ENCODE results near the gene THSD7B. TPM values are rescaled to one million over a fixed set of nuclear protein-coding genes. Genes with fewer than 3 reads are reported as not detected.

The THSD7B gene
- total and polyA plus RNA-seq, 9 of the 15 experiments (the other 6 are each of a cell fraction or from before 2014, with no cell fraction given): not detected

- H3K27ac ChIP-seq (ENCODE audit: extremely low read depth, low read depth, low read length): no peak overlapping the region
- no peaks in the 10 kb centered on the region for H3K27me3 ChIP-seq (ENCODE audit: control insufficient read depth in 2 of 2, insufficient read depth in 2 of 2, low read length in 2 of 2)
- ATAC-seq: no peak
- CTCF ChIA-PET (ENCODE audit: low intra/inter-chr PET ratio): no interaction called here
- 0% methylated on average over 2 of the region's 2 CpGs for WGBS (ENCODE audit: insufficient coverage, low coverage, missing lambda C conversion rate)
- no peaks in the 10 kb centered on the region for H3K9me1 ChIP-seq (ENCODE audit: control insufficient read depth, insufficient read depth, low read length)
- POLR2A ChIA-PET: no interaction called here
- H4K20me1 ChIP-seq (replicated peaks; ENCODE audit: control insufficient read depth, insufficient read depth, low read length): no peaks in the 10 kb centered on the region
- no peak for TF ChIP-seq ETV6 (IDR thresholded peaks at IDR 0.05; ENCODE audit: borderline replicate concordance in 1 of 2, low read depth in 2 of 2, low read length in 1 of 2)
- TF ChIP-seq ETV6 (CRISPR knock-in tag; IDR thresholded peaks at IDR 0.05; ENCODE audit: borderline replicate concordance): no peak
- TF ChIP-seq, protein P1, sequence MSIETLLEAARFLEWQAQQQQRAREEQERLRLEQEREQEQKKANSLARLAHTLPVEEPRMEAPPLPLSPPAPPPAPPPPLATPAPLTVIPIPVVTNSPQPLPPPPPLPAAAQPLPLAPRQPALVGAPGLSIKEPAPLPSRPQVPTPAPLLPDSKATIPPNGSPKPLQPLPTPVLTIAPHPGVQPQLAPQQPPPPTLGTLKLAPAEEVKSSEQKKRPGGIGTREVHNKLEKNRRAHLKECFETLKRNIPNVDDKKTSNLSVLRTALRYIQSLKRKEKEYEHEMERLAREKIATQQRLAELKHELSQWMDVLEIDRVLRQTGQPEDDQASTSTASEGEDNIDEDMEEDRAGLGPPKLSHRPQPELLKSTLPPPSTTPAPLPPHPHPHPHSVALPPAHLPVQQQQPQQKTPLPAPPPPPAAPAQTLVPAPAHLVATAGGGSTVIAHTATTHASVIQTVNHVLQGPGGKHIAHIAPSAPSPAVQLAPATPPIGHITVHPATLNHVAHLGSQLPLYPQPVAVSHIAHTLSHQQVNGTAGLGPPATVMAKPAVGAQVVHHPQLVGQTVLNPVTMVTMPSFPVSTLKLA (conservative IDR thresholded peaks at IDR 0.05): no peak
- TF ChIP-seq, protein P2, sequence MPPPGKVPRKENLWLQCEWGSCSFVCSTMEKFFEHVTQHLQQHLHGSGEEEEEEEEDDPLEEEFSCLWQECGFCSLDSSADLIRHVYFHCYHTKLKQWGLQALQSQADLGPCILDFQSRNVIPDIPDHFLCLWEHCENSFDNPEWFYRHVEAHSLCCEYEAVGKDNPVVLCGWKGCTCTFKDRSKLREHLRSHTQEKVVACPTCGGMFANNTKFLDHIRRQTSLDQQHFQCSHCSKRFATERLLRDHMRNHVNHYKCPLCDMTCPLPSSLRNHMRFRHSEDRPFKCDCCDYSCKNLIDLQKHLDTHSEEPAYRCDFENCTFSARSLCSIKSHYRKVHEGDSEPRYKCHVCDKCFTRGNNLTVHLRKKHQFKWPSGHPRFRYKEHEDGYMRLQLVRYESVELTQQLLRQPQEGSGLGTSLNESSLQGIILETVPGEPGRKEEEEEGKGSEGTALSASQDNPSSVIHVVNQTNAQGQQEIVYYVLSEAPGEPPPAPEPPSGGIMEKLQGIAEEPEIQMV (tag; conservative IDR thresholded peaks at IDR 0.05; ENCODE audit: low read depth): no peak
- TF ChIP-seq HBP1 (CRISPR knock-in tag; IDR thresholded peaks at IDR 0.05): no peak
- no peak for TF ChIP-seq NRF1 (conservative IDR thresholded peaks at IDR 0.05 in 1 of 2, IDR thresholded peaks at IDR 0.05 in 1 of 2)
- no peak for TF ChIP-seq ZNF124 (CRISPR knock-in tag; IDR thresholded peaks at IDR 0.05)
- TF ChIP-seq TEAD4 (IDR thresholded peaks at IDR 0.05; ENCODE audit: low read length): no peak
- no peak for TF ChIP-seq TEAD4 (CRISPR knock-in tag; IDR thresholded peaks at IDR 0.05; ENCODE audit: borderline replicate concordance)
- TF ChIP-seq RBFOX2 (IDR thresholded peaks at IDR 0.05; ENCODE audit: low read depth, low read length): no peak
- TF ChIP-seq OTX1 (CRISPR knock-in tag; IDR thresholded peaks at IDR 0.05): no peak
- TF ChIP-seq ZNF778 (CRISPR knock-in tag; IDR thresholded peaks at IDR 0.05): no peak
- TF ChIP-seq HMG20B (CRISPR knock-in tag; IDR thresholded peaks at IDR 0.05): no peak
- no peak for TF ChIP-seq ZC3H4 (CRISPR knock-in tag; IDR thresholded peaks at IDR 0.05; ENCODE audit: borderline replicate concordance)
- no peak for TF ChIP-seq TAF9B (IDR thresholded peaks at IDR 0.05; ENCODE audit: partially characterized antibody)
- TF ChIP-seq PML (IDR thresholded peaks at IDR 0.05; ENCODE audit: low read length): no peak
- TF ChIP-seq MED1 (CRISPR knock-in tag; IDR thresholded peaks at IDR 0.05; ENCODE audit: borderline replicate concordance): no peak
- no peak for TF ChIP-seq FOXM1 (IDR thresholded peaks at IDR 0.05; ENCODE audit: low read depth)
- no peak for TF ChIP-seq FOXM1 (CRISPR knock-in tag; IDR thresholded peaks at IDR 0.05; ENCODE audit: low read depth)
- TF ChIP-seq HNRNPLL (IDR thresholded peaks at IDR 0.05; ENCODE audit: low read depth, low read length, poor library complexity, severe bottlenecking): no peak
- no TSS peak for BruUV-seq (replicated peaks)
- intact Hi-C loops (cut with micrococcal nuclease) (no loop called here), in situ Hi-C loops (cut with MboI) (no loop called here)
- no peaks in the 10 kb centered on the region for H3K36me3 ChIP-seq (ENCODE audit: control insufficient read depth, insufficient read depth, low read length)
- H3K4me2 ChIP-seq (ENCODE audit: insufficient read depth, low read length): no peak overlapping the region
- DNase-seq (ENCODE audit: extremely low read depth in 1 of 4, low spot score in 3 of 4): no peak
- H3K9ac ChIP-seq (ENCODE audit: insufficient read depth in 1 of 2, low read depth in 2 of 2, low read length in 2 of 2): no peak overlapping the region
- no peaks in the 10 kb centered on the region for H3K4me1 ChIP-seq (replicated peaks in 1 of 2; ENCODE audit: control insufficient read depth in 2 of 2, insufficient read depth in 2 of 2, low read length in 2 of 2)
- H3K79me2 ChIP-seq (ENCODE audit: control insufficient read depth, insufficient read depth, low read length): no peaks in the 10 kb centered on the region
- no peak for FAIRE-seq
- H2AFZ ChIP-seq (ENCODE audit: low read depth, low read length): no peak overlapping the region
- H3K4me3 ChIP-seq: no peak overlapping the region
- H3K9me3 ChIP-seq (replicated peaks; ENCODE audit: control insufficient read depth, insufficient read depth, low read depth, low read length): no peaks in the 10 kb centered on the region
These were observed 128.8 kb downstream of the THSD7B start for GRCh38 chr2:136894007-136894634.

Data from K562 (cell line).